Upper lobe of left lung (tissue), 6 donors: ENCODE measurements around the gene ATG7. TPM values are rescaled to one million over a fixed set of nuclear protein-coding genes. Genes with fewer than 3 reads are reported as not detected.

Source experiments
- ATAC-seq, 2 donors: fragments of 200-7000 bp; cut with Tn5 transposase; one replicate each; pipeline ENCODE4 v1.9.1; 2022; ENCODE audit warnings: mild to moderate bottlenecking in 2 of 2, moderate library complexity in 2 of 2; ENCODE audit not compliant: low FRiP score in 2 of 2
- DNase-seq, 2 donors: peaks; one replicate each; pipeline ENCODE4 v3.0.0-alpha.2; 2019 to 2020
- H3K27ac ChIP-seq, 4 donors: fragments of 200-600 bp; sonication (generic); one replicate each; pipeline ENCODE4 v1.5.1; 2016 to 2019
- H3K27me3 ChIP-seq, 4 donors: fragments of 200-600 bp; sonication (generic); one replicate each; pipeline ENCODE4 v1.5.1; 2017 to 2019
- H3K36me3 ChIP-seq, 4 donors: fragments of 200-600 bp; sonication (generic); one replicate each; pipeline ENCODE4 v1.5.1; 2016 to 2019
- H3K4me1 ChIP-seq, 4 donors: fragments of 200-600 bp; sonication (generic); one replicate each; pipeline ENCODE4 v1.5.1; 2018 to 2019
- H3K4me3 ChIP-seq, 4 donors: fragments of 200-600 bp; sonication (generic); one replicate each; pipeline ENCODE4 v1.5.1; 2017 to 2019; ENCODE audit warnings: mild to moderate bottlenecking in 2 of 4, moderate library complexity in 1 of 4
- H3K9me3 ChIP-seq, 4 donors: fragments of 200-600 bp; sonication (generic); one replicate each; pipeline ENCODE4 v1.5.1; 2018 to 2019
- CTCF ChIP-seq, 6 experiments: fragments of 450-650 bp in 4 of 6; fragments of 200-600 bp in 2 of 6; sonication (generic) in 2 of 6; IDR thresholded peaks; one replicate each; pipeline ENCODE4 v1.5.1; 2016 to 2019; ENCODE audit warnings: antibody characterized with exemption in 6 of 6
- EP300 ChIP-seq, 4 donors: sonication (generic); formaldehyde crosslinking; IDR thresholded peaks; one replicate each; pipeline ENCODE4 v1.5.1; 2017; ENCODE audit warnings: antibody characterized with exemption in 4 of 4, control low read depth in 2 of 4
- POLR2A ChIP-seq, 4 donors: fragments of 450-650 bp; IDR thresholded peaks; one replicate each; pipeline ENCODE4 v1.5.1; 2016 to 2017; ENCODE audit warnings: antibody characterized with exemption in 4 of 4, mild to moderate bottlenecking in 2 of 4
- POLR2AphosphoS5 ChIP-seq, 2 donors: sonication (generic); formaldehyde crosslinking; IDR thresholded peaks; one replicate each; pipeline ENCODE4 v1.5.1; 2017; ENCODE audit warnings: antibody characterized with exemption in 2 of 2
- WGBS, 2 donors: methylation state at CpG; one replicate each; pipeline ENCODE4 v1.1.5; 2017 to 2018; 5-methylcytosine and 5-hydroxymethylcytosine counted together
- total RNA-seq, 6 donors: library from RNA; depleted of rRNA in 4 of 6; stranded (reverse); fragments of >200 nt in 4 of 6; gene quantifications; one replicate each; pipeline versions ENCODE4 v1.1.0 to v1.2.1, GENCODE V29; 2016 to 2021
- donor health status: DM: no; HTN: no; CAD: no; lungs with moderate emphysema.
- donor health status: DM: no; HTN: yes; CAD: no; lungs with severe emphysema.

The ATG7 gene
- total RNA-seq, 6 donors from 2014 or later: 52.4 to 195 (median 74.1) TPM

DNA sequence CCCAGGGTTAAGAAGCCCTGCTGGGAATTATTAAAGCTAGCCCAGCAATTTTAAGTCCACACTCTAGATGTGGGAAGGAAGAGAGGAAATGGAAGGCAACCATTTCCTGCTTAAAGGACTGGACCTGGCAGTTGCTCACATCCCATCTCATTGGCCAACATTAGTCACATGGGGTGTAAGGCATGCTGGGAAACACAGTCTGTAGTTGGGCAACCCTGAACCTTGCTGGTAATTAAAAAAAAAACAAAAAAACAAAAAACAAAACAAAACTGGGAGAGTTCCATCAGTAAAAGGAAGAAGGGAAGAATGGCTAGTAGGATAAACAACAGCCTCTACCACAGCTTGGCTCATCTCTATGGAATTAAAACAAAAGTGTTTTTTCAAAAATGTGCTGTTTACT lies 235.5 kb downstream of the ATG7 start:
- TF ChIP-seq CTCF (IDR thresholded peaks at IDR 0.05): no peak
- no peak for TF ChIP-seq POLR2AphosphoS5 (IDR thresholded peaks at IDR 0.05)
- TF ChIP-seq EP300 (IDR thresholded peaks at IDR 0.05): no peak
- no peak for TF ChIP-seq POLR2A (IDR thresholded peaks at IDR 0.05)
- Histone ChIP-seq H3K4me1 (peaks cover 21 to 31% (median 29%) of the 10 kb centered on the region in 4 donors), H3K36me3 (no peaks in the 10 kb centered on the region), H3K27me3 (no peaks in the 10 kb centered on the region), H3K27ac (peak overlapping the region in 3 of 4 donors; percentile 40 to 73 (median 70)), H3K9me3 (no peaks in the 10 kb centered on the region), H3K4me3 (no peak overlapping the region)
- ATAC-seq (no peak), DNase-seq (no peak)

GRCh38 chr3:11508346-11509172 lies 236.4 kb downstream of the ATG7 start:
- no peak for DNase-seq
- Histone ChIP-seq H3K4me3 (peak overlapping the region in 1 of 4 donors; percentile 7), H3K36me3 (no peaks in the 10 kb centered on the region), H3K4me1 (peaks cover 26 to 35% (median 34%) of the 10 kb centered on the region in 4 donors), H3K27me3 (no peaks in the 10 kb centered on the region), H3K27ac (peak overlapping the region; percentile 33 to 73 (median 55)), H3K9me3 (no peaks in the 10 kb centered on the region)
- peak in 1 of 2 donors; percentile 35 for ATAC-seq
- WGBS, 2 donors: 66 to 70% methylated on average over 5 of the region's 5 CpGs
- TF ChIP-seq POLR2A (IDR thresholded peaks at IDR 0.05) (no peak), EP300 (IDR thresholded peaks at IDR 0.05) (no peak), CTCF (IDR thresholded peaks at IDR 0.05) (no peak), POLR2AphosphoS5 (IDR thresholded peaks at IDR 0.05) (no peak)

DNA sequence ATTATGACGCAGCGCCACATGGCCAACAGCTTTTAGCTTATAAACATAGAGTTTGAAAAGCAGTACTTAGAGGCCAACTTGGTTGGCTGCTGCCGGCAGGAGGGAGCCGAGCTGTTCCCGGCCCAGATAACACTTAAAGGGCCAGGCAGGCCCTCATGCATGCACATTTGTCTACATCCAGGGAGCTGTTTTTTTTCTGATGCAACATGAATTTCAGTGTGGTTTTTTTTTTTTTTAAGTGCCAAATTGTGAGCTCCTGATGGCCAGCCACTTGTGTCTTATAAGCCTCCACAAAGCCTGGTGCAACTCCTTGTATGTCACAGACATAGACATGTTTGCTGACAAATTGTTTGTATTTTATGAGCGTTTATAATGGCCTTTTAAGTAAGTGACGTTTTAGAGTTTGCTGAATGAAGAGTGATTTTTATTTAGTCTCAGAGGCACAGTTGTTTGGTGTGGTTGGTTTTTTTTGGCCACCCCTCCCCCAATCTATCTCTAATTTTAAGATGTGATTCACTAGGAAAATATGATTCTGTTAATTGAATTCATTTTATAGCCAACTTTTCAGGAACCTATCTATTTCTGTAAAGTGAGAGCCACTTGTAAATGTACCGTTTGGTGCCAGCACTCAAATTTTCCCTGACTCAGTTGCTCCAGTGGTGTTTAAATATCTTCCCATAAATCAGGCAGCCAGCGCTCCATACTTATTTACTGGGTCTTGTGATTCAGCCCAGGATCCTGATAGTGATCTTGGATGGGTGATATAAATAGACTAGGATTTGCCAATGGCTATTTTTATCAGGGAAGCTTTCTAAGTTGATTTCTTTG lies 237.2 kb downstream of the ATG7 start:
- Histone ChIP-seq H3K27ac (peak overlapping the region; percentile 48 to 73 (median 59)), H3K9me3 (no peaks in the 10 kb centered on the region), H3K36me3 (no peaks in the 10 kb centered on the region), H3K27me3 (no peaks in the 10 kb centered on the region), H3K4me3 (peak overlapping the region in 1 of 4 donors; percentile 7), H3K4me1 (peaks cover 34 to 42% (median 40%) of the 10 kb centered on the region in 4 donors)
- TF ChIP-seq POLR2A (IDR thresholded peaks at IDR 0.05) (no peak), POLR2AphosphoS5 (IDR thresholded peaks at IDR 0.05) (peak; percentile 13 to 39), CTCF (IDR thresholded peaks at IDR 0.05) (no peak)
- peak; percentile 89 to 90 for ATAC-seq
- WGBS, 2 donors: 31 to 41% methylated on average over 9 of the region's 9 CpGs
- peak; percentile 48 to 63 for DNase-seq

GRCh38 chr3:11510001-11510340 lies 237.8 kb downstream of the ATG7 start:
- ATAC-seq (no peak), DNase-seq (no peak)
- no peak for TF ChIP-seq POLR2A (IDR thresholded peaks at IDR 0.05)
- TF ChIP-seq CTCF (IDR thresholded peaks at IDR 0.05): no peak
- TF ChIP-seq EP300 (IDR thresholded peaks at IDR 0.05): no peak
- no peak for TF ChIP-seq POLR2AphosphoS5 (IDR thresholded peaks at IDR 0.05)
- Histone ChIP-seq H3K36me3 (no peaks in the 10 kb centered on the region), H3K4me3 (no peak overlapping the region), H3K27ac (peak overlapping the region in 3 of 4 donors; percentile 48 to 73 (median 48)), H3K9me3 (no peaks in the 10 kb centered on the region), H3K4me1 (peaks cover 40 to 47% (median 44%) of the 10 kb centered on the region in 4 donors), H3K27me3 (no peaks in the 10 kb centered on the region)
- 58 to 70% methylated on average over 5 of the region's 5 CpGs for WGBS, 2 donors
